GF-D8 (cell line): ENCODE measurements around the gene RGL1.

Experiments used
- DNase-seq: peaks from one replicate; lab custom pipeline; 2025; lab: John Stamatoyannopoulos, UW

RGL1 gene

GRCh38 chr1:183957216-183957830 is 152.4 kb downstream of the RGL1 start:
- no peak for DNase-seq

GRCh38 chr1:183958958-183959357 is 154.0 kb downstream of the RGL1 start:
- DNase-seq = no peak

- DNase-seq = no peak
These were observed 156.2 kb downstream of the RGL1 start for GRCh38 chr1:183961132-183961531.

- no peak for DNase-seq
These were observed 158.0 kb downstream of the RGL1 start for GRCh38 chr1:183962903-183963302.

GRCh38 chr1:183965726-183966125 is 160.8 kb downstream of the RGL1 start:
- DNase-seq = no peak

GRCh38 chr1:183966487-183966886 is 161.6 kb downstream of the RGL1 start:
- no peak for DNase-seq

GRCh38 chr1:183967914-183968313 is 163.0 kb downstream of the RGL1 start:
- DNase-seq = no peak

GRCh38 chr1:183968386-183968785 is 163.5 kb downstream of the RGL1 start:
- DNase-seq = no peak

GRCh38 chr1:183970516-183971300 is 165.8 kb downstream of the RGL1 start:
- no peak for DNase-seq

GRCh38 chr1:183975651-183976050 is 170.7 kb downstream of the RGL1 start:
- DNase-seq = no peak

- DNase-seq = no peak
These were observed 172.8 kb downstream of the RGL1 start for GRCh38 chr1:183977717-183978116.
